HG02642 (cell line): Measurements from ENCODE around the gene PDE4D.
"Not testable (repeated sequence)": the region's sequence is repeated elsewhere in the genome, so short reads cannot be mapped to it uniquely, and the experiment has no call there.

Source experiments
- ATAC-seq: cut with Tn5 transposase; IDR thresholded peaks from one replicate; pipeline ENCODE4 v1.9.1; 2021; ENCODE audit warnings: mild to moderate bottlenecking; ENCODE audit not compliant: unreplicated experiment, poor library complexity

The PDE4D gene

DNA sequence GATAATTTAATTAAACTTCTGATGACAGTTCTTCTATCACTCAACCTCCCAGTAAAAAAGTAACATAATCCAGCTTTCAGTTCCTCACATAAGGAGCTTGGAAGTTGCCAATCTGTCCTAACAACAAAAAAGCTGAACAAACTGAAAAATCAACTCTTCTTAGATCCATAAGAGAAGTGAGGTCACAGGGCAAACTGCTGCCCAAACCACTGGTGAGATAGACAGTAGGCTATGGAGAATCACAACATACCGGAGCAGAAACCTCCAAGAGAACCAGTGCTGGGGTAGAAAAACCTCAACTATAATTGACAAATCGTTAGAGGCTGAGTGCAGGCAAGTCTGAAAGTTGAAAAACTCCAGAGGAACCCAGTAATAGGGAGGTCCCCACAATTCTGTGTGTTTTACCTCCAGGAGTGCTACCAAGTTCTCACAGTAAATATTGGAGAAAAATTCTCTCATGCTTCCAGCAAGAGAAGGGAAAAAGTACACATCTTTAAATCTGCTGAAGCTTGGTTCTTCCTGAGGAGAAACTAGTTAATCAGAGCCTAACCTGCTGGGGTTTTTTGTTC lies 300.0 kb downstream of the PDE4D start:
- no peak for ATAC-seq

DNA sequence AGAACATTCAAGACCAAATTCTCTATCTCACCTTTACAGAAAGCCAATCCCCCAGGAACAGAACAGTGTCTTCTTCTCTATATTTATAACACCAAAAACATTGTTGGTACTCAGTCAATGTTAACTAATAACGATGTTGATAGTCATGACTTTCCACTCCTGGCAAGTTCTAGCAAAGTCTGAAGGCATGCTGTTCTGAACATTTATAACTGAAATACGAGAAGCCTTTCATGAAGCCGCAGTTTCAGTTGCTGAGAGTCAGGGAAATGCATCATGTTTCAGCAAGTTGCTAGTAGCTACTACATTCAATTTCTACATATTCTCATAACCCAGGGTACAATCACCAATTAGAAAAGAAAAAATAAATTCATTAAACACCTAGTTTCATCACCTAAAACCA lies 301.4 kb downstream of the PDE4D start:
- no peak for ATAC-seq

DNA sequence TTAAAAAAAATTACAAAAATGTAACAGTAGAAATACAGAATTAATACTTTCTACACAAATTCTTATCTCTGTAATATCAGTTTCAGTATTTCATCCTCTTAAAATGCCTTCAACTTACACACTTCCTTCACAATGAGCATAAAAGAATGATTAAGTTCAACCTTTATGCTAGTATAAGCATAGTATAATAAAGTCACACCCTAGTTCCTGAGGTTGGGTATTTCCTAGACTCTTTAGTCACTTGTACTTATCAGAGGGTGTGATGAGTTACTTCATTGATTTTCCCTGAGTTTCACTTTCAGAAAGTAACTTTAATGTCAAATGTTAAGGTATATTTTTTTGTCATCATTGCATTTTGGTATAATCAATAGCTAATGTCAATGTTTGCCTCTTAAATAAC lies 302.4 kb downstream of the PDE4D start:
- ATAC-seq, result peak; percentile 83

DNA sequence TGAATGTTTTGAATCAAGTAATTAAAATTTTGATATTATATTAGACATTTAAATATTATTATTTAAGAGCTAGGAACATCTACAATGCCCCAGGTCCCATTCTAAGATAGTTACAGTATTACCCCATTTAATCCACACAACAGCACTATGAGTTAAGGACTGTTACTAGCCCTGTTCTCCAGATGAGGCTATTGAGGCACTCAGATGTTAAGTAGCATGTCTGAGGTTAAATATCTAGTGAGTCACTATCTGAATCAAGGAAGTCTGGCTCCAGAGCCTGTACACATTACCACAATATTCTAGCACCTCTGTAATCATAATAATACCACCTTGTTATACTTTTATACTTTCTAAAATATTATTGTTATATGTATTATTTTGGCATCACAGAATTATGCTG lies 304.6 kb downstream of the PDE4D start:
- no peak for ATAC-seq

DNA sequence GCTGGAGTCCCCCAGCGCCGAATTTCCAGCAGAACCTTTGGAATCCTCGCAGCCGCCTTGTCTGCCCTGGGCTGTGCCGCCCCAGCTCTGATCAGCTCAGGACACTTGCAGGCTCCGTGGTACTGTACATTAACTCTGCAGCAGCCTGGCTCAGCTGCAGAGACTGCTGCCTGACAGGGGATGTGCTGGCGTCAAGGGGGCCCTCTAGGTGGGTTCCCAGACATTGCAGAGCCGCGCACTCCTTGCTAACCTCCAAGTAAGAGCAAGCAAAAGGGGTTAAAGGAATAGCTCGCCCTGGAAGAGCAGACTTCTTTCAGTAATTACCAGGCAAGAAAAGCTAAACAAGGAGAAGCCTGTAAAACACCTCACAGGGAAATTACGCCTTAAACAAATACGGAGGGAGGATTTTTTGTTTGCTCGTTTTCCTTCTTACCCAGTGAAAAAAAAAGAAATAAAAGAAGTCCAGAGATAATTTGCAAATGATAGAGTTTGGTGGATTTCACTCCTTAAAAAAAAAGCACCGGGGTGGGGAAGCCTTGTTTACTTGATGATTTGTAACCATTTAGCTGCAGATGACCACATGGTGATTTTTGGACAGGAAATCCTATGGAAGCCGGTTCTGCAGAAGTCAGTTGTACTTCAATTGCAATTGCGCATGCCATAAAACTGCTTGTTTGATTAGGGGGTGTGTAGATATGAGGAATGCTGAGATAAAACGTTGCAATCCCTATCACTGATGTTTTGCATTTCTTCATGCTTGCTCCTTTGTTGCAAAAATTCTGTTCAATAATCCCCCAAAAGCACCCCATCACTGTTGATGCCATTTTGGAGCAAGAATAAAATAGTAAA lies 305.8 kb downstream of the PDE4D start:
- ATAC-seq, result no peak

DNA sequence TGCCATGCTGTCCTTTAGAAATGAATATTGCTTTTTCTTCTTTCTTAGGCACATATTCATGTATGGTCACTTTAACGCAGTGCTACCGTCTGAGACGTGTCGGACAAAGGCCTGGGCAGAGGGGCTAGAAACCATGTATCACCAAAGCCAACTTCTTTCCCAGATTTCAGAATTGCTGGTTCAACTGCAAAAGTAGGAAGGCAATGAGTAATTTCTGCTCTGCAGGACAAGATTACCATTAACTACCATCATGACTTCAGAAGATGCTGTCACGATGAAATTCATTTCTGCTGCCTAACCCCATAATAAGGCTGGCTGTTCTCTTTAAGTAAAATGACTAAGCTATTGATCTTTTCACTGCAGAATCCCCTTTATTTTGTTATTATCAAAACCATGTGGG lies 306.7 kb downstream of the PDE4D start:
- ATAC-seq, result no peak

DNA sequence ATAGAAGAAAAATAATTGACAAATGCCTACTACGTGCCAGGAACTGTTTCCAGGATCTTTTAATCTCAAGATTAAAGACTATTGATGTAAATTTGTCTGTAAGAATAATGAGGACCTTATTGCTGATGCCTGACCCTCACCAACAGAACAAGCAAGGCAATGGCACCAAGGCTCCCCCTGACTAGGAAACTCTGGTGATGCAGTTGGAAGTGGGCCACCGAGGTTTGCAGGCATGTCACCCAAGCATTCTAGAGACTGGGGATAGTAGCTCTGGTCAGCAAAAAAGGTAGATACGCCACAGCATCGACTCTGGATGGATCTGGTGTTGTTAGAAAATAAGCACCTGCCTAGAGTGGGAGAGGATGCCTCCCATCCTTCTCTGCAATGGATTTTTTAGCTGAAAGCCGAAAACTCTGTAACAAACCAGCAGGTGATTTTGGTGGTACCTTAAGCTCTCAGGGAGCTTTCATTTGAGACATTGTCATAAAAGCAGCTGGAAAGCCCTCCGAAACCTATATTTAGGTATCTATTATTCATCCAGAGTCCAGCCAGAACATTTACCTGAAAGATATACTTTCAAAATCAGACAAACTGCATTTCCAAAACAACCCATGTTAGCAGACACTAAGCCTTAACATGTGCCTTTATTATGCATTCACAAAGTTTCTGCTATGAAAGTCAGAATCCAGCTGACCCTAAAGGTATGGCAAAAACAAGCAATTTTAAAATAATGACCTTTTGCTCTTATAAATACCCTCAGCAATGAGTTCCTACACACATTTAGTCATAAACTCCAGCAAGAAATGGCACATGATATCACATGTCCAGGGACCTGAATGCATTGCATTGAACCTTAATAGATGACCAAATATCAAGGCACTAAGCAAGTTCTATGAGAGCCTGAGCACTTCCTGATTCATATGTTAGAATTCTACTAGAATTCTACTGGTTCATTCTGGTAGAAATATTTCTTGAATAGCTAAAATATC lies 308.4 kb downstream of the PDE4D start:
- no peak for ATAC-seq

DNA sequence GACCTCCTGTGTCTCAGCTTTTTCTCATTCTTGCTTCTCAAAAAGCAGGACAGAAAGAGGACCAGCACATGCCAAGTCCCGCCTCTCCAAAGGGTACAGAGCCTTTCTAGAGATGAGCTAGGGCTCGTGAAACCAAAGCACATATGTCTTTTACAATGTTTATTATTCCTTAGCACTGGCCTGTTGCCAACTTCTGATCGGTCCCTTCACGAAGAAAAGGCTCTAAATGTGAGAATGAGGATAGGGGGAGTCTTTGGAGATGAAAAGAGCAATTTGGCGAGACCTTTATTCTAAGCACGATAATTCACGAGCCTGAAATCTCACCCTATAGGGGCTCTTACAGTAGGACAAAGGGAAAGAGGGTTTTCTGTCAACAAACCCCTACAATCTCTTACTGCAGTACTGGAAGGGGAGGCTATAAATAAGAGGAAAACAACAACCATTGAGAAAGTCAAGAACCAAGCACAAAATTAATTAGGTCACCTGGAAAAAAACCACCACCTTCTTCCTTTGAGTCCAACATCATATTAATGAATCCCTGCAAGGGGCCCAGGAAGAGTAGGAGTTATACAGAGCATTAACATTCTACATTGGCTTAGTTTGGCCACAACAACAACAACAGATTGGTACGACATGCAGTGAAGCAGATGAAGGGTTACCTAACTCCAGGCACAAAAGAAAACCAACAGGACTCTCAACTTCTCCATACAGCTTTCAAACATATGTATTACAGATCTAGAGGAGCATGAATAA lies 309.5 kb downstream of the PDE4D start:
- no peak for ATAC-seq

DNA sequence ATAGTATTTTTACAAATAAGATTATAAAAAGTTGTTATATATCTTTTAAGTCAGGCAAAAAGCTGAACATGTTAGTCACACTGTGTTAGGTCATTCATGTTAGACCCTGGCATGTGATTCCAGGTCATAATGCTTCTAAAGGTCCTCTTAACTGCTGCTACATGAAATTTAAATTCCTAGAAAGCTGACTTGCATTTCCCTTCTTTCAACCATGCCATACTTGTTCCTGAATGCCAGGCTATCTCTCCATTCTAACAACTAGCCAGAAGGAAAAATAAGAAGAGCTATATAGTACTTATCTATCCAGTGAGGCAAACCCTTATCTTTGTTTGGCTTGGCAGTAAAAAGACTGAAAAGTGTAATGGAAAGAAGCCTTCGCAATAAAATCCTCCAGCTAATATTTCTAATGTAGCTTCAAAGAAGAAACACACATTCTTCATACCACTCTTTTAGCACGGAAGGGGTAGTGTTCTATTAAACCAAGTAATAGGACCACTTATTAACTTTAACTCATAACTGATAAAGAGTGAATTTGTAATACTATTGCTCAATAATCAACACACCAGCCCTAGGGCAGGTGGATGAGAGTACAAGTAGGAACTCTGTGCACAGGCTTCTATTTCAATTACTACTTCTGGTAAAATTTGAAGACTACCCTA lies 310.2 kb downstream of the PDE4D start:
- ATAC-seq, result no peak

DNA sequence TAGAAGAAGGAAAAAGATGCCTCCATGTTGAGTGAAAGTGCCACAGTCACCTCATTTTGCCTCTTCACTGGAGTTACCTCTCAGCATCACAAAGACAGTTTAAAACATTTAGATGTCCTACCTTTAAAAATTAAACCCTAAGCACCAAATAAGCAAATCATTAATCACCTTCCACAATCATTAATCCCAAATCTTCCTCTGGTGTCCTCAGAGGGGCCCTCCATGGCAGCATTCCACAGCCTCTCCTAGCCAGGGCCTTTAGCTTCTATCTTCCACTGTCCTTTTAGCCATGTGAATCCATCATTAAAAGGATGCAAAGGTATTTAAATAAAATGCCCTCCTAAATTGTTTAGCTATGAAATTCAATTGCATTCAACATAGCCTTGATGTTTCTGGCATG lies 310.8 kb downstream of the PDE4D start:
- ATAC-seq, result no peak

DNA sequence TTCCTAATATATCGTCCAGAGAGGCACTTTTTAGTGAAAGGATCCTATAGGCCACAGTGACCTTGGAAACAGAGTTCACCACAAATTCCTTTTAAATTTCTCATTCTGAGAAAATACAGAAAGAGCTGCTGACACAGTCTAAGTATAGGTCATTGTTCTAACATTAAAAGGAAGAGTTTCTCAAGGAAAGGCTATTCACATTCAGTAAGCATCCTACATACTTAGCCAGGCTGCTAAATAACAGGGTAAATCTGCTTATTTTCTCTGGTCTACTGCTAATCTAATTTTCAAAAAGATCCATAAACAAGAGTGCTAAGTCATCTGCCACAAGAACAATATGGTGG lies 313.7 kb downstream of the PDE4D start:
- ATAC-seq, result no peak

DNA sequence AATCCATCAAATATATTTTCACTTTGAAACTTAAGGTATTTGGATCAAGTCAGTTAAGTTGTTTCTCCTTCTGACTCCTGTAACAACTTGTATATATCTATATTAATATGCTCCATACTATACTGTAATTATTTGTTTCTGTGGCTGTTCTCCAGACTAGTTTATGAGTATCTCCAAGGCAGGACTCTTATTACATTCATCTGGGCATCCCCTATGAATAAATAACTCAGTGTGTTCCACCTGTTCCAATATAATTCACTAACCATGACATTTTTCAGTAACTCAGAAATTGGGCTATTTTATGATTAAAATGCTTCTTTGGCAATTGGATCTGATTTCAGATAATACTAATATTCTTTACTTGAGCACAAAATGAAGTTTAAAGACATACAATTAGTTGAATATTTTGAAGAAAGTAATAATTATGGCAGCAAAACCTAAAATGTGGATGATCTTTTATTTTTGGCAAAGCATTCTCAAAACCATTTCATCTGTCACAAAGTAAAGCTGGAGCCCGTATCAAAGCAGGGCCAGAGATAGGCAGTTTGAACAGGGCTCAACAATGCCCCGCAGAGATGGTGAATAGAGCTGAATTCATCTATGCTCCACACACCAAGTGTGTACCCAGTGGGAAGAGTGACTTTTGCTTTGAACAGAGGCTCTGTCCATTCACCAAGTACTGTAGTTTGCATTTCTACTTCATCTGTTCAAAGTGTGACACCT lies 314.3 kb downstream of the PDE4D start:
- no peak for ATAC-seq

DNA sequence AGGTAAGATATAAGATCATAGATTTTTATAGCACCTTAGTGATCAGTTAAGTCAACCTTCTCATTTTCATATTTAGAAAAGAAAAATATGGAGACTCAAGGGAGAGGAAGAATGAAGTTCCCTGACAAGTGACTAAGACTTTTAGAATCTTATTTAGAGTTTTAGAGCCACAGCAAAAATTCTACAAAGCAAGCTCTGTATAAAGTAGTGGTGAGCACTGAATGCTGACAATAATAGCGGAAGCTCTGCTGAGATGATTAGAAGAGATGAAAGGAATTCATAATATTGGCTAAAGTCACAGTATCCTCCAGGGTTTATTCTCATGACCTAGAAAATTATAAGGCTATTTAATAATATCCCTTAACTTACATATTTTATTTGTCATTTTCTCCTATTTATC lies 316.0 kb downstream of the PDE4D start:
- ATAC-seq, result no peak

DNA sequence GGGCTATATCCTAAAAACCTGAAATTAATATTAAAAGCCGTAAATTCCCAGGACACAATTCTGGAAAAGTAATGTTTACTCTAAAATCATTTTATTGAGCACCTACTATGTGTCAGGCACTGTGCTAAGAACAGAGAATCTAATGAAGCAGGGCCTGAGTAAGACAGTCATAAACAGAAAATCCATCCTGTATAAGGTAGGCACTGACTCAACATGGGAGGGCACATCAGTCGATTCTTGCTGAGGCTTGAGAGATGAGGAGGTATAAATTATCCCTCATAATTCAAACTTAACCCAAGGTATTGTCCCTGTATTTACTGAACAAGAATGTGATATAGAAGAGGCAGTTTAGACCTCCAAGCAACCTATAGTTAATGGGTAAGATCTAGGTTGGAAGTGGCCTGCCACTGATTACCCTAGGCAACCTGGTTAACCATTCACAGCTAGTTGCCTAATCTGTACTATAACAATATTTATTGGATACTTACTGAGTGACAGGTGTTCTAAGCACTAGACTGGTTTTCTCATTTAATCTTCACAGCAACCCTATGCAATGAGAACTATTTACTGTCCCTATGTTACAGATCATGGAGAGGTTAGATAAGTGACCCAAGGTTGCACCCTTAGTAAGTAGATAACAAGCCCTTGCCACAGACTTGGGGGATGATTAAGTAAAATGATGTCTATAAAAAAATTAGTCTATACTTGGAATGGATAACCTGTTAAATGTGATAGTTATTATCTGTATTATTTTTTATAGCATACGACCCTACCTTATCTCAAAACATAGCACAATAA lies 317.7 kb downstream of the PDE4D start:
- ATAC-seq, result no peak

DNA sequence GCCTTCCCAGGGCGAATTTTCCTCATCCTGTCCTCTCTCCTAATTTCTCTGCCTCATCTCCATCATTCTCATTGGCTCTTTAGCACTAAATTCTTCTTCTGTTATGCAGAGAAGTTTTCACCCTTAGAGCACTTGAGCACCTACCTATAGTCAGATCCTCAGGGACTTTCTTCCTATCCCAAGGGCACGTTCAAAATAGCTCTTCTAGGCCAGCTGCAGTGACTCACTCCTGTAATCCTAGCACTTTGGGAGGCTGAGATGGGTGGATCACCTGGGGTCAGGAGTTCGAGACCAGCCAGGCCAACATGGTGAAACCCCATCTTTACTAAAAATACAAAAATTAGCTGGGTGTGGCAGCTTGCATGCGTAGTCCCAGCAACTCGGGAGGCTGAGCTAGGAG lies 320.0 kb downstream of the PDE4D start:
- ATAC-seq, result not testable (repeated sequence)

DNA sequence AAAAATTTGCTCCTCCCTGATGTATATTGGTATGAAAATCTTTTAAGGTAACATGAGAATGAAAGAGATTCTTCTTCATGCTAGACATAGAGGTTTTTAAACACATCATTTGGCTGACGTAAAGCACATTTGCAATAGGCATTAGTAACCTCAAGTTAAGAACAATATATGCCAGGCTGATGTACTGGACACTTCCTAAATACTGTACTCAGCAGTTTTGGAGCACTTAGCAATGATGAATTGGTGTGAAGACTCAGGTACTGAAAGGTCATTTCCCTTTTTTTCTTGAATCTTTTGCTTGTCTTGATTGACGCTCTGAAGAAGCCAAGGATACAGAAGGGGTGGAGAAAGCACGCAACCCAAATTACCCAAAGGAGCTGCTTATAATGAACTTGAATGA lies 322.5 kb downstream of the PDE4D start:
- no peak for ATAC-seq

DNA sequence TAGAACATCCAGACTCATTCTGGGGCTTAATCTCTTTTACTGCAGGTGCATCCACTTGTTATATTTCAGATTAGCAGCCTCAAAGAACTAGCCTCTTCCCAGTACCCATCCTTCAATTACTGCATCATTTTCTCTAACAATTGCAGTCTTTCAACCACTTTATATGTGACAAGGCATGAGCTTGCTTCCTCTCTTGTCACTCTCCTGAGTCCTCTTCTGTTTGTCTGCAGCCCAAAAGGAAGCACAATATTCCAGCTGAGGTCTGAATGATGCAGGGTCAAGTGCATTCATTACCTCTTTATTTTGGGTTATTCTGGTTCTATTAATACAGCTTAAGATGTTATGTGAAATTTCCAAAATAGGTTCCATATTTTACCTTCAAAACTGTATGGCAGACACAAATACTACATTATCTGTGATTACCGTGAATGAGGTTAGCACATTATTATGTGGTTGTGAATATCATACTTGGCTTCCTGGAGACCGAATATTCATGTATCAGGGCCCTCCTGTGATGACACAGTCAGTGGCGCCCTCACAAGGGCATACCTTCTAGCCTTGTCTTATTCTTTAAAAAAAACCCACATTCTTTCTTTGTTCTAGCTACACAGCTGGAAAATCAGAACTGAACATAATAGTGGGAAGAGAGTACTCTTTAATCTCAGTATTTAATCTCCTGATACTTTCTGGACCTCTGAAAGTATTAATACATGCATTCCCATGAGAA lies 323.8 kb downstream of the PDE4D start:
- no peak for ATAC-seq

DNA sequence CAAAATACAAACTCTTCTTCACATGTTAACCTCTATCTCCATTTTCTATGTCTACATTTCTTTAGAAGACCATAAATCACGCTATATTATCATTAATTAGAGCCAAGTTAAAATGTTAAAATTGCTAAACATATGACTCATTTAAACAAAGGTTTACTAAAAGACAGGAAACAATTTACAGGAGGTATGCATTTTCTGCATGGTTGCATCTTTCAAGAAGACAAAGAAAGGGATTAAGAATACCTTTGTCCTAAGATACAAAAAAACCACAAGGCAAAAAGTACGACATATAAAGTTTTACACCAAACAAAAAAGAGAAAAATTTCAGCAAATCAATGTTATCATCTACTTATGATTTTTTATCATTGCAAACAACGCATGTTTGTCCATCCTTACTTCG lies 324.4 kb downstream of the PDE4D start:
- ATAC-seq, result no peak
